Vagina (tissue), 2 donors: Measurements from ENCODE around the gene SCO1. TPM values are rescaled to one million over a fixed set of nuclear protein-coding genes. Genes with fewer than 3 reads are reported as not detected.
A peak's percentile ranks its signal among the peaks of the same experiment; 100 is the strongest.
"Not testable (repeated sequence)": the region's sequence is repeated elsewhere in the genome, so short reads cannot be mapped to it uniquely, and the experiment has no call there.

ENCODE experiments used
- DNase-seq, 2 donors: peaks; one replicate each; pipeline ENCODE4 v3.0.0-alpha.2; 2017; ENCODE audit errors: extremely low spot score in 2 of 2
- H3K27ac ChIP-seq: fragments of 200-600 bp; sonication (generic); one replicate; pipeline ENCODE4 v1.5.1; 2019
- H3K27me3 ChIP-seq: fragments of 200-600 bp; sonication (generic); one replicate; pipeline ENCODE4 v1.5.1; 2019
- H3K36me3 ChIP-seq, 2 donors: fragments of 200-600 bp; sonication (generic); one replicate each; pipeline ENCODE4 v1.5.1; 2017 to 2019
- H3K4me1 ChIP-seq: fragments of 200-600 bp; sonication (generic); one replicate; pipeline ENCODE4 v1.5.1; 2019
- H3K4me3 ChIP-seq, 2 donors: fragments of 200-600 bp; sonication (generic); 1 replicate in 1 of 2; 2 replicates in 1 of 2; pipeline ENCODE4 v1.5.1; 2016 to 2019
- H3K9me3 ChIP-seq: fragments of 200-600 bp; sonication (generic); one replicate; pipeline ENCODE4 v1.5.1; 2019
- CTCF ChIP-seq, 3 experiments: fragments of 450-650 bp in 2 of 3; fragments of 200-600 bp in 1 of 3; sonication (generic) in 1 of 3; IDR thresholded peaks; one replicate each; pipeline ENCODE4 v1.5.1; 2017 to 2019; ENCODE audit warnings: antibody characterized with exemption in 3 of 3, mild to moderate bottlenecking in 2 of 3, moderate library complexity in 2 of 3
- POLR2A ChIP-seq, 2 donors: fragments of 450-650 bp; IDR thresholded peaks; one replicate each; pipeline ENCODE4 v1.6.1; 2017; ENCODE audit warnings: antibody characterized with exemption in 2 of 2, mild to moderate bottlenecking in 2 of 2, moderate library complexity in 2 of 2
- POLR2AphosphoS5 ChIP-seq, 2 donors: sonication (generic); formaldehyde crosslinking; IDR thresholded peaks; one replicate each; pipeline ENCODE4 v1.9.0; 2017; ENCODE audit warnings: antibody characterized with exemption in 2 of 2, mild to moderate bottlenecking in 2 of 2, low read depth in 1 of 2; ENCODE audit not compliant: insufficient read depth in 1 of 2
- intact Hi-C: fragments of 100-400 bp; cut with DNase I; formaldehyde crosslinking; loops from one replicate; pipeline ENCODE4 v1.15.1; 2023
- total RNA-seq: library from RNA; depleted of rRNA; stranded (reverse); fragments of >200 nt; gene quantifications from one replicate; pipeline ENCODE4 v1.2.3, GENCODE V29; 2016

The SCO1 gene
- total RNA-seq, 1 donor from 2014 or later, result 38.8 TPM

GRCh38 chr17:10713318-10713717, 16.0 kb upstream of the SCO1 start:
- intact Hi-C loops, result no loop called here
- H3K27ac ChIP-seq, result no peak overlapping the region
- no peaks in the 10 kb centered on the region for H3K9me3 ChIP-seq
- H3K27me3 ChIP-seq, result no peaks in the 10 kb centered on the region
- H3K36me3 ChIP-seq, result peaks cover 0 to 29% of the 10 kb centered on the region in 2 donors
- TF ChIP-seq POLR2AphosphoS5 (IDR thresholded peaks at IDR 0.05; ENCODE audit: insufficient read depth in 1 of 2, low read depth in 1 of 2) (no peak), POLR2A (IDR thresholded peaks at IDR 0.05) (no peak), CTCF (IDR thresholded peaks at IDR 0.05) (no peak)
- no peak for DNase-seq
- H3K4me1 ChIP-seq, result no peaks in the 10 kb centered on the region
- H3K4me3 ChIP-seq, result no peak overlapping the region

- H3K27me3 ChIP-seq, result no peaks in the 10 kb centered on the region
- H3K9me3 ChIP-seq, result no peaks in the 10 kb centered on the region
- DNase-seq, result no peak
- H3K36me3 ChIP-seq, result peaks cover 0 to 38% of the 10 kb centered on the region in 2 donors
- TF ChIP-seq CTCF (IDR thresholded peaks at IDR 0.05) (no peak), POLR2A (IDR thresholded peaks at IDR 0.05) (no peak), POLR2AphosphoS5 (IDR thresholded peaks at IDR 0.05; ENCODE audit: insufficient read depth in 1 of 2, low read depth in 1 of 2) (no peak)
- H3K4me1 ChIP-seq, result peaks cover 5% of the 10 kb centered on the region
- intact Hi-C loops, result loop anchor here (5.0 kb wide), 1 partner anchor 612 kb away; no protein-coding TSS in a partner anchor
- H3K4me3 ChIP-seq, result no peak overlapping the region
- H3K27ac ChIP-seq, result no peak overlapping the region
These were observed 8.4 kb upstream of the SCO1 start for GRCh38 chr17:10705727-10706126.

GRCh38 chr17:10702574-10702973, 5.2 kb upstream of the SCO1 start:
- Histone ChIP-seq H3K9me3 (no peaks in the 10 kb centered on the region), H3K27ac (no peak overlapping the region), H3K4me3 (no peak overlapping the region), H3K27me3 (no peaks in the 10 kb centered on the region), H3K36me3 (peaks cover 0 to 27% of the 10 kb centered on the region in 2 donors), H3K4me1 (peaks cover 20% of the 10 kb centered on the region)
- DNase-seq, result no peak
- intact Hi-C loops, result no loop called here
- TF ChIP-seq CTCF (IDR thresholded peaks at IDR 0.05), result no peak
- no peak for TF ChIP-seq POLR2A (IDR thresholded peaks at IDR 0.05)
- no peak for TF ChIP-seq POLR2AphosphoS5 (IDR thresholded peaks at IDR 0.05; ENCODE audit: insufficient read depth in 1 of 2, low read depth in 1 of 2)

- Histone ChIP-seq H3K9me3 (no peaks in the 10 kb centered on the region), H3K4me1 (peaks cover 30% of the 10 kb centered on the region), H3K27ac (no peak overlapping the region), H3K4me3 (no peak overlapping the region), H3K27me3 (no peaks in the 10 kb centered on the region), H3K36me3 (no peaks in the 10 kb centered on the region)
- TF ChIP-seq POLR2AphosphoS5 (IDR thresholded peaks at IDR 0.05; ENCODE audit: insufficient read depth in 1 of 2, low read depth in 1 of 2) (no peak), CTCF (IDR thresholded peaks at IDR 0.05) (no peak), POLR2A (IDR thresholded peaks at IDR 0.05) (no peak)
- no peak for DNase-seq
- intact Hi-C loops, result no loop called here
These were observed 2.5 kb upstream of the SCO1 start for GRCh38 chr17:10699856-10700255.

GRCh38 chr17:10698096-10698818, 924 bp upstream of the SCO1 start:
- no peaks in the 10 kb centered on the region for H3K27me3 ChIP-seq
- no peaks in the 10 kb centered on the region for H3K9me3 ChIP-seq
- peaks cover 30% of the 10 kb centered on the region for H3K4me1 ChIP-seq
- peak overlapping the region; percentile 96 for H3K27ac ChIP-seq
- TF ChIP-seq POLR2A (IDR thresholded peaks at IDR 0.05) (no peak), CTCF (IDR thresholded peaks at IDR 0.05) (no peak), POLR2AphosphoS5 (IDR thresholded peaks at IDR 0.05; ENCODE audit: insufficient read depth in 1 of 2, low read depth in 1 of 2) (no peak)
- intact Hi-C loops, result no loop called here
- H3K4me3 ChIP-seq, result peak overlapping the region; percentile 69 to 86
- no peak for DNase-seq
- peaks cover 0 to 4% of the 10 kb centered on the region in 2 donors for H3K36me3 ChIP-seq

- Histone ChIP-seq H3K4me3 (peak overlapping the region in 1 of 2 donors; percentile 86), H3K4me1 (peaks cover 25% of the 10 kb centered on the region), H3K36me3 (peaks cover 0 to 15% of the 10 kb centered on the region in 2 donors)
- H3K27ac ChIP-seq, H3K9me3 ChIP-seq, intact Hi-C loops, H3K27me3 ChIP-seq, DNase-seq: not testable (repeated sequence)
These were observed 1.4 kb downstream of the SCO1 start for GRCh38 chr17:10695875-10696407.
